Stimulated activated naive CD8-positive, alpha-beta T cell treated with anti-CD3 and anti-CD28 coated beads, Interleukin-15, Interleukin-2, amounts not matched to agents 100 U/mL and 50 U/mL, for 24 hours (primary cell): Measurements from ENCODE around the gene OR2T6.
"Not testable (repeated sequence)": the region's sequence is repeated elsewhere in the genome, so short reads cannot be mapped to it uniquely, and the experiment has no call there.

Experiments used
- ATAC-seq: fragments of 150-1000 bp; cut with Tn5 transposase; one replicate; pipeline ENCODE4 v1.10.0; 2021
- DNase-seq: peaks from one replicate; pipeline ENCODE4 v3.0.0; 2021

OR2T6 gene

DNA sequence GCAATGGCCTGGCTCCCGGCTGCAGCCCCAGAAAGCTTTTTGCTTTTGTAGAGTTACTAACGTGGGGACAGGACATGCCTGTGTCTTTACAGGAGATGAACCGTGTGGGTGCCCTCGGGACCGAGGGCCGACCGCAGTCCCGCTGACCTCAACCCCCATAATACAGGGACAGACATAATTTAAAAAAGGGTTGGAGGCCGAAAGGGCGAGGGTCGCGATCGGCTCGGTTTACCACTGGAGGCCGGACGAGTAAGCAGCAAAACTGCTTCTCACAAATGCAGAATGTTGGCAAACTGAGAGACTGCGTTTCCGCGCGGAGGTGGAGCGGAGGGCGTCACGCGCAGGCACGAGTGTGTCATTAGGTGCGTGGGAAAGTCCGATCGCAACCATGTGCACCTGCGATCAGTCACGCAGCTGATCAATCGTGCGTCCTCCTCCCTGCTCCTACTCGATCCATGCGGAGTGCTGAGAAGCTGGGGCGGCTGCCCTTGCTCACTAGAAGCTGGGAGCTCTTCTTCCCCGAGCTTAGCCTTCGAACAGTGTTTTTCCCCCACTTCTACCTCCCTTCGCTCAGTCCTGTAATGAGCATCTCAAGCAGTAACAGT, 58.4 kb downstream of the OR2T6 start:
- DNase-seq, ATAC-seq: not testable (repeated sequence)

DNA sequence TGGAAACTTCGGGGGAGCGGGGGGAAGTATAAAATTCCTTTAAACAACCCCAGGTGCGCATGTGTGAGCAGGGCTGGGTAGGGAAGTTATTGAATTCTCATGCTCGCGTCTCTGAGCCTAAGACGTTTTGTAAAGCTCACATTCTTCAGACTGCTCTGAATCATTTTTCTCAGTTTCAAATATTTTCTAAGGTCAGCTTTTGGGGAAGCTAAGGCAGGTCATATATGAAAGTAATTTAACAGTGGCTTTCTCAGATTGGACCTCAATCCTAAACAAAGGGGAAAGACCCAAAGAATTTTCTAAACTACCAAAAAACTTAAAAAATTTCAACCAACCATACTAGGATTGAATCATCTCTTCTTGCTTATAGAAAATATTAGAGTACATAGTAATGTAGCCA, 59.4 kb downstream of the OR2T6 start:
- not testable (repeated sequence) for ATAC-seq, DNase-seq

DNA sequence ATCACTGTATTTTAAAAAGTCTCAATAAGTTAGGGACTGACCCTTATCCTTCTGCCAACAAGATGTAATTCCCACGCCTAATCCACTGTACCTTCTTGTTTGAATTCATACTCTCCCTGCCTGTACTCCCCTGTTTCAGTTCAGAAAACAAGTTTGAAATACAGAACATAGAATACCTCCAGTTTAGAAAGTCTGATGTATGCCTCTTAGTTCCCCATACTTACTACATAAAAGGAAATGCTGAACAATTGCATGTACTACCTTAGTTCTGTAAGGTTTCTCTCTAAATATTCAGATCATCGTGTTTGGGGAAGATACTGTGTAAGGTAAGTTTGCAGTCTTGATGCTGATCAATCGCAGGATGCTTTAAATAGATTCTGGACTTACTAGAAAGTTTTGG, 60.8 kb downstream of the OR2T6 start:
- ATAC-seq, DNase-seq: not testable (repeated sequence)

DNA sequence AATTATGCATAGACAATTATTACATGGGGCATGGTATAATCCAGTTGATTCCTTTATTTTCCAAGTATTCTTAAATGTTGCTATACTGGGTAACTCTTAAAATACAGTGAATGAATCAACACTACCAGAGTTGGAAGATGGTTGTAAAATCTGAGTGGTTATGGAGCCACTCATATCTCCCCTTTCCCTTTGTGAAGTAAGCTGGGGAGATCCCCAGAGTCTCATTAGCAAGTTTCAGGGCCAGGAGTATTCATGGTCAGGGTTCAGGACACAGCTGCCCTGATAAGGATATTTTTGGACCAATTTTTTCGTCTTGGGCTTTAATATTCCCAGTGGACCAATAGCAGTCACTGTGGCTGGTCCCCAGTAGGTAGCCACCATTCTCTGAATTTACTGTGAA, 63.1 kb downstream of the OR2T6 start:
- ATAC-seq: not testable (repeated sequence)

DNA sequence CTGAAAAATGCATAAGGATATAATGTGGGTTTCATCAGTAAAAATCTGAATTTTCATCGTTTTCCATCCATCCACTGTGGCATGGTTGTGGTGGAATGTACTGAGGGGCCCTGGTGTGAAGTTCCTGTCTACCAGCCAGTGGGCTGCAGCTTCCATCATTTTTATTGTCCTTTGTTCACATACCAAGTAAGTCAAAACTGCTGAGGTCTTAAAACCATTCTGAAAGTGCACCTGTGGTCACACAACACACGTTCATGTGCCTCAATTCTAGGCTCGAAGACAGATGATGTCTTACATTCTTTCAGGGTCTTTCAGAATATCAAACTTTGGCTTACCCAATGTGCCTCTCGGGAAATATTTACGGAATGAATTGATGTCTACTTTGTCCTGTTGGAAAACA, 63.7 kb downstream of the OR2T6 start:
- DNase-seq, ATAC-seq: not testable (repeated sequence)

More for the DNA sequence above, 63.1 kb downstream of the OR2T6 start:
- DNase-seq: not testable (repeated sequence)
